Measurements from ENCODE around the gene SLC25A12.
"Not testable (repeated sequence)": the region's sequence is repeated elsewhere in the genome, so short reads cannot be mapped to it uniquely, and the experiment has no call there.

SLC25A12 gene

DNA sequence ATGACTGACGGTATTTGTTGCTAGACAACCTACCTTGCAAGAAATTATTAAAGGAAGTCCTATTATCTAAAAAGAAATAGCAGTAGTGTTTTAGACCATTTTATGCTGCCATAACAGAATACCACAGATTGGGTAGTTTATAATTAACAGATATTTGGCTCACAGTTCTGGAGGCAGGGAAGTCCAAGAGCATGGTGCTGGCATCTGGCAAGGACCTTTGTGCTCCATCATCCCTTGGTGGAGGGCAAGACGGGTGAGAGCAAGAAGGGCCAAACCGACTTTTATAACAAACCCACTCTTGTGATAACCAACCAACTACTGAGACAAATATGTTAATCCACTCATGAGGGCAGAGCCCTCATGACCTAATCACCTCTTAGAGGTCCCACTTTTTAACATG lies 115.5 kb downstream of the SLC25A12 start:
- no peaks in the 10 kb centered on the region for H3K36me3 ChIP-seq (ENCODE audit: insufficient read depth)
- H3K4me3 ChIP-seq (IDR thresholded peaks at IDR 0.05; ENCODE audit: insufficient read depth, low read depth, low read length) = no peak overlapping the region
- no peak overlapping the region for H3K27ac ChIP-seq
- H2AFZ ChIP-seq (ENCODE audit: low read depth) = no peak overlapping the region
- H4K20me1 ChIP-seq (ENCODE audit: insufficient read depth) = no peaks in the 10 kb centered on the region
- TF ChIP-seq, protein P1, sequence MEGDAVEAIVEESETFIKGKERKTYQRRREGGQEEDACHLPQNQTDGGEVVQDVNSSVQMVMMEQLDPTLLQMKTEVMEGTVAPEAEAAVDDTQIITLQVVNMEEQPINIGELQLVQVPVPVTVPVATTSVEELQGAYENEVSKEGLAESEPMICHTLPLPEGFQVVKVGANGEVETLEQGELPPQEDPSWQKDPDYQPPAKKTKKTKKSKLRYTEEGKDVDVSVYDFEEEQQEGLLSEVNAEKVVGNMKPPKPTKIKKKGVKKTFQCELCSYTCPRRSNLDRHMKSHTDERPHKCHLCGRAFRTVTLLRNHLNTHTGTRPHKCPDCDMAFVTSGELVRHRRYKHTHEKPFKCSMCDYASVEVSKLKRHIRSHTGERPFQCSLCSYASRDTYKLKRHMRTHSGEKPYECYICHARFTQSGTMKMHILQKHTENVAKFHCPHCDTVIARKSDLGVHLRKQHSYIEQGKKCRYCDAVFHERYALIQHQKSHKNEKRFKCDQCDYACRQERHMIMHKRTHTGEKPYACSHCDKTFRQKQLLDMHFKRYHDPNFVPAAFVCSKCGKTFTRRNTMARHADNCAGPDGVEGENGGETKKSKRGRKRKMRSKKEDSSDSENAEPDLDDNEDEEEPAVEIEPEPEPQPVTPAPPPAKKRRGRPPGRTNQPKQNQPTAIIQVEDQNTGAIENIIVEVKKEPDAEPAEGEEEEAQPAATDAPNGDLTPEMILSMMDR (conservative IDR thresholded peaks at IDR 0.05; ENCODE audit: low read depth, low read length) = no peak
- no peaks in the 10 kb centered on the region for H3K27me3 ChIP-seq (ENCODE audit: insufficient read depth, low read depth)
- no peak overlapping the region for H3K9ac ChIP-seq
- no peak overlapping the region for H3K4me2 ChIP-seq
- H3K4me1 ChIP-seq (ENCODE audit: low read depth, poor library complexity, severe bottlenecking) = no peaks in the 10 kb centered on the region
- no peaks in the 10 kb centered on the region for H3K79me2 ChIP-seq (ENCODE audit: insufficient read depth, low read depth)

DNA sequence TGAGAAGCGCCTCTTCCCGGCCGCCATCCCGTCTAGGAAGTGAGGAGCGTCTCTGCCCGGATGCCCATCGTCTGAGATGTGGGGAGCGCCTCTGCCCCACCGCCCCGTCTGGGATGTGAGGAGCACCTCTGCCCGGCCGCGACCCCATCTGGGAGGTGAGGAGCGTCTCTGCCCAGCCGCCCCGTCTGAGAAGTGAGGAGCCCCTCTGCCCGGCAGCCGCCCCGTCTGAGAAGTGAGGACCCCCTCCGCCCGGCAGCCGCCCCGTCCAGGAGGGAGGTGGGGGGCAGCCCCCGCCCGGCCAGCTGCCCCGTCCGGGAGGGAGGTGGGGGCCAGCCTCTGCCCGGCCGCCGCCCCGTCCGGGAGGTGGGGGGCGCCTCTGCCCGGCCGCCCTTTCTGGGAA lies 119.5 kb downstream of the SLC25A12 start:
- H3K36me3 ChIP-seq (ENCODE audit: insufficient read depth); H3K27ac ChIP-seq; H3K27me3 ChIP-seq (ENCODE audit: insufficient read depth, low read depth); H2AFZ ChIP-seq (ENCODE audit: low read depth); H3K79me2 ChIP-seq (ENCODE audit: insufficient read depth, low read depth); H3K4me3 ChIP-seq (IDR thresholded peaks at IDR 0.05; ENCODE audit: insufficient read depth, low read depth, low read length); H4K20me1 ChIP-seq (ENCODE audit: insufficient read depth); H3K4me2 ChIP-seq; H3K9ac ChIP-seq; H3K4me1 ChIP-seq (ENCODE audit: low read depth, poor library complexity, severe bottlenecking): not testable (repeated sequence)

DNA sequence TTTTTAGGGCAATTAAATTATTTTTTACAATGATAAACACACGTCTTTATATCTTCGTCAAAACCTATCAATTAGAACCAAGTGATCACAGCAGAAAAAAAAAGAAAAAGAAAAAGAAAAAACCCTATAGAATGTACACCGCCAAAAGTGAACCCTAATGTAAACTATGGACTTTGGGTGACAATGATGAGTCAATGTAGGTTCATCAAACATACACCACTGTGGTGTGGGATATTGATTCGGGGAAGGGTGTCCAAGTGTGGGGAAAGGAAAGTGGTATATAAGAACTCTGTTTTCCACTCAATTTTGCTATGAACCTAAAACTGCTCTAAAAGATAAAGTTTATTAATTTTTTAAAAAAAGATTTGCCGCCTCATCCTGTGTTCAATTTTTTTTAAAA lies 121.7 kb downstream of the SLC25A12 start:
- no peak overlapping the region for H3K4me3 ChIP-seq (IDR thresholded peaks at IDR 0.05; ENCODE audit: insufficient read depth, low read depth, low read length)
- no peak overlapping the region for H3K4me2 ChIP-seq
- TF ChIP-seq, protein P1 (conservative IDR thresholded peaks at IDR 0.05; ENCODE audit: low read depth, low read length) = no peak
- no peaks in the 10 kb centered on the region for H4K20me1 ChIP-seq (ENCODE audit: insufficient read depth)
- H3K27ac ChIP-seq = no peak overlapping the region
- no peaks in the 10 kb centered on the region for H3K79me2 ChIP-seq (ENCODE audit: insufficient read depth, low read depth)
- no peaks in the 10 kb centered on the region for H3K4me1 ChIP-seq (ENCODE audit: low read depth, poor library complexity, severe bottlenecking)
- no peaks in the 10 kb centered on the region for H3K36me3 ChIP-seq (ENCODE audit: insufficient read depth)
- H3K9ac ChIP-seq = no peak overlapping the region
- no peak overlapping the region for H2AFZ ChIP-seq (ENCODE audit: low read depth)
- H3K27me3 ChIP-seq (ENCODE audit: insufficient read depth, low read depth) = no peaks in the 10 kb centered on the region

DNA sequence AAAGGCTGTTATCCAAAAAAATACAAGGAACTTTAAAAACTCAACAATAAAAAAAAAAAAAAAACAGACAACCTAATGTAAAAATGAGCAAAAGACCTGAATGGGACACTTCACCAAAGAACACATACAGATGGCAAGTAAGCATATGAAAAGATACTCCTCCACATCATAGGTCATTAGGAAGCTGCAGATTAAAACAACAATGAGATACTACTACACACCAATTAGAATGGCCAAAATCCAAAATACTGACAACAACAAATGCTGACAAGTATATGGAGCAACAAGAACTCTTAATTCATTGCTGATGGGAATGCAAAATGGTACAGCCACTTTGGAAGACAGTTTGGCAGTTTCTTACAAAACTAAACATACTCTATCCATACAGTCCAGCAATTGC lies 122.6 kb downstream of the SLC25A12 start:
- Histone ChIP-seq H3K9ac (no peak overlapping the region), H3K4me3 (IDR thresholded peaks at IDR 0.05; ENCODE audit: insufficient read depth, low read depth, low read length) (no peak overlapping the region), H3K4me1 (ENCODE audit: low read depth, poor library complexity, severe bottlenecking) (no peaks in the 10 kb centered on the region), H3K79me2 (ENCODE audit: insufficient read depth, low read depth) (no peaks in the 10 kb centered on the region), H4K20me1 (ENCODE audit: insufficient read depth) (no peaks in the 10 kb centered on the region), H3K27ac (no peak overlapping the region), H3K36me3 (ENCODE audit: insufficient read depth) (no peaks in the 10 kb centered on the region), H3K27me3 (ENCODE audit: insufficient read depth, low read depth) (no peaks in the 10 kb centered on the region), H3K4me2 (no peak overlapping the region), H2AFZ (ENCODE audit: low read depth) (no peak overlapping the region)
- TF ChIP-seq, protein P1 (conservative IDR thresholded peaks at IDR 0.05; ENCODE audit: low read depth, low read length) = no peak

DNA sequence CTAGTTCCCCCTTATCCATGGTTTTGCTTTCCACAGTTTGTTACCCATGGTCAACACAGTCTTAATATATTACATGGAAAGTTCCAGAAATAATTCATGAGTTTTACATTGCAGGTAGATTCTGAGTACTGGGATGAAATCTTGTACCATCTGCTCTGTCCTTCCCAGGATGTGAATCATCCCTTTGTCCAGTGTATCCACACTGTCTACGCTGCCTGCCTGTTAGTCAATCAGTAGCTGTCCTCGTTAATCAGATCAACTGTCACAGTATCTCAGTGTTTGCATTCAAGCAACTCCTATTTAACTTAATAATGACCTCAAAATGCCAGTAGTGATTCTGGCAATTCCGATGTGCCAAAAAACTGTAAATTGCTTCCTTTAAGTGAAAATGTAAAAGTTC lies 130.4 kb downstream of the SLC25A12 start:
- Histone ChIP-seq H3K4me1 (ENCODE audit: low read depth, poor library complexity, severe bottlenecking) (no peaks in the 10 kb centered on the region), H3K4me2 (no peak overlapping the region), H4K20me1 (ENCODE audit: insufficient read depth) (no peaks in the 10 kb centered on the region), H3K27ac (no peak overlapping the region), H3K9ac (no peak overlapping the region), H3K4me3 (IDR thresholded peaks at IDR 0.05; ENCODE audit: insufficient read depth, low read depth, low read length) (no peak overlapping the region), H3K27me3 (ENCODE audit: insufficient read depth, low read depth) (no peaks in the 10 kb centered on the region), H3K36me3 (ENCODE audit: insufficient read depth) (no peaks in the 10 kb centered on the region), H3K79me2 (ENCODE audit: insufficient read depth, low read depth) (no peaks in the 10 kb centered on the region), H2AFZ (ENCODE audit: low read depth) (no peak overlapping the region)
- TF ChIP-seq, protein P1 (conservative IDR thresholded peaks at IDR 0.05; ENCODE audit: low read depth, low read length) = no peak
